ENCODE measurements around the gene CYP4F22.

The CYP4F22 gene

DNA sequence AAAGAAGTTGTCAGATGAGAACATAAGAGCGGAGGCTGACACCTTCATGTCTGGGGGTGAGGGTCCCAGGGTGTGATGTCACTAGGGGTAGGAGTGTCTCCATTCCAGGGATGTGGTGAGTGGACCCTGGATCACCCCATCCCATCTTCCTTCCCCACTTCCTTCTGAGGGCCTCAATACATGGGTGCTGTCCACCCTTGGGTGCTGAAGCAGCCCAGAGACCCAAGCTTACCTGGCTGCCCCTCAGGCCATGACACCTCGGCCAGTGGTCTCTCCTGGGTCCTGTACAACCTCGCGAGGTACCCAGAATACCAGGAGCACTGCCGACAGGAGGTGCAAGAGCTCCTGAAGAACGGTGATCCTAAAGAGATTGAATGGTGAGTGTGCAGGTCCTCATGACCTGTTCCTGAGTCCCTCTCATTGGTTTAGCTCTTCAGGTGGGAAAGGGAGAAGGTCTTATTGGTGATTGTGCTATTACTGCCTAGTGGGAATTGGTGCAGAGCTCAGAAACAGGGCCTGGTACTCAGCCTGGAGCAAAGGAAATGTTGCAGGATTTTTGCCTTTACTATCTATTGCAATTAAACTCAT is 69.0 kb downstream of the CYP4F22 start:
- H3K4me3 ChIP-seq (replicated peaks; ENCODE audit: low read depth, low read length) = no peak overlapping the region
- DNase-seq (ENCODE audit: low read depth) = no peak
- TF ChIP-seq, protein P1, sequence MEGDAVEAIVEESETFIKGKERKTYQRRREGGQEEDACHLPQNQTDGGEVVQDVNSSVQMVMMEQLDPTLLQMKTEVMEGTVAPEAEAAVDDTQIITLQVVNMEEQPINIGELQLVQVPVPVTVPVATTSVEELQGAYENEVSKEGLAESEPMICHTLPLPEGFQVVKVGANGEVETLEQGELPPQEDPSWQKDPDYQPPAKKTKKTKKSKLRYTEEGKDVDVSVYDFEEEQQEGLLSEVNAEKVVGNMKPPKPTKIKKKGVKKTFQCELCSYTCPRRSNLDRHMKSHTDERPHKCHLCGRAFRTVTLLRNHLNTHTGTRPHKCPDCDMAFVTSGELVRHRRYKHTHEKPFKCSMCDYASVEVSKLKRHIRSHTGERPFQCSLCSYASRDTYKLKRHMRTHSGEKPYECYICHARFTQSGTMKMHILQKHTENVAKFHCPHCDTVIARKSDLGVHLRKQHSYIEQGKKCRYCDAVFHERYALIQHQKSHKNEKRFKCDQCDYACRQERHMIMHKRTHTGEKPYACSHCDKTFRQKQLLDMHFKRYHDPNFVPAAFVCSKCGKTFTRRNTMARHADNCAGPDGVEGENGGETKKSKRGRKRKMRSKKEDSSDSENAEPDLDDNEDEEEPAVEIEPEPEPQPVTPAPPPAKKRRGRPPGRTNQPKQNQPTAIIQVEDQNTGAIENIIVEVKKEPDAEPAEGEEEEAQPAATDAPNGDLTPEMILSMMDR (IDR thresholded peaks at IDR 0.05; ENCODE audit: low read length, missing control alignments) = no peak

GRCh38 chr19:15583346-15583745 is 75.0 kb downstream of the CYP4F22 start:
- no peak for DNase-seq (ENCODE audit: low read depth)
- TF ChIP-seq, protein P1 (IDR thresholded peaks at IDR 0.05; ENCODE audit: low read length, missing control alignments) = no peak
- no peak overlapping the region for H3K4me3 ChIP-seq (replicated peaks; ENCODE audit: low read depth, low read length)

GRCh38 chr19:15584095-15584494 is 75.8 kb downstream of the CYP4F22 start:
- H3K4me3 ChIP-seq (replicated peaks; ENCODE audit: low read depth, low read length) = no peak overlapping the region
- TF ChIP-seq, protein P1 (IDR thresholded peaks at IDR 0.05; ENCODE audit: low read length, missing control alignments) = no peak
- DNase-seq (ENCODE audit: low read depth) = no peak

GRCh38 chr19:15584541-15585115 is 76.3 kb downstream of the CYP4F22 start:
- DNase-seq (ENCODE audit: low read depth) = peak; percentile 62
- TF ChIP-seq, protein P1 (IDR thresholded peaks at IDR 0.05; ENCODE audit: low read length, missing control alignments) = peak; percentile 89
- no peak overlapping the region for H3K4me3 ChIP-seq (replicated peaks; ENCODE audit: low read depth, low read length)

DNA sequence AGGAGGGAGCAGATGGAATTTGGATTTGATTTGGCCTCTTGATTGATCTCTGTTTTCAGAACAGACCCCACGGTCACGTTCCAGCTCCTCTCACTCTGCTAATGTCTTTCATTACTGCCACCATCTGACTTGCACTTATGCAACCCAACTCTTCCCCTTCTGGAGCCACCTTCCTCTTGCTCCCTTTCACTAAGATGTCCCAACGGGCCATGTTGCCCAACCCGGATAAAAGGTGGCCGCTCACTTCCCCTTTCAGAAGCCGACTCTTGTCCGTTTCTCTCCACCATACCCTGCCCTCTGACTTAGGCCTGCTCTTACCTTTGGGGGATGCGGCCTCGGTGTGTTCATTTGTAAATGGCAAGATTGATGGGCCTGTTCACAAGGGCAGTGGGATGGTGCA is 79.3 kb downstream of the CYP4F22 start:
- no peak for DNase-seq (ENCODE audit: low read depth)
- no peak overlapping the region for H3K4me3 ChIP-seq (replicated peaks; ENCODE audit: low read depth, low read length)
- TF ChIP-seq, protein P1 (IDR thresholded peaks at IDR 0.05; ENCODE audit: low read length, missing control alignments) = no peak

GRCh38 chr19:15588265-15588664 is 79.9 kb downstream of the CYP4F22 start:
- no peak for DNase-seq (ENCODE audit: low read depth)
- H3K4me3 ChIP-seq (replicated peaks; ENCODE audit: low read depth, low read length) = no peak overlapping the region
- TF ChIP-seq, protein P1 (IDR thresholded peaks at IDR 0.05; ENCODE audit: low read length, missing control alignments) = no peak

Data from fibroblast of pulmonary artery (primary cell).